Transverse colon (tissue), 4 donors: ENCODE results near the gene COQ8B.
"Not testable (repeated sequence)": the region's sequence is repeated elsewhere in the genome, so short reads cannot be mapped to it uniquely, and the experiment has no call there.

ENCODE experiments used
- POLR2AphosphoS5 ChIP-seq, 3 donors: sonication (generic); formaldehyde crosslinking; IDR thresholded peaks; one replicate each; pipeline ENCODE4 v1.6.1; 2016; ENCODE audit warnings: antibody characterized with exemption in 3 of 3
- TF ChIP-seq, protein P1 (sequence below), 5 experiments: fragments of 200-600 bp in 3 of 5; fragments of 450-650 bp in 2 of 5; sonication (generic) in 3 of 5; IDR thresholded peaks; 1 replicate in 2 of 5; 2 replicates in 3 of 5; pipeline ENCODE4 v1.5.1; 2016 to 2017; ENCODE audit warnings: antibody characterized with exemption in 5 of 5, inconsistent platforms in 3 of 5, mild to moderate bottlenecking in 2 of 5, moderate library complexity in 1 of 5

DNA sequence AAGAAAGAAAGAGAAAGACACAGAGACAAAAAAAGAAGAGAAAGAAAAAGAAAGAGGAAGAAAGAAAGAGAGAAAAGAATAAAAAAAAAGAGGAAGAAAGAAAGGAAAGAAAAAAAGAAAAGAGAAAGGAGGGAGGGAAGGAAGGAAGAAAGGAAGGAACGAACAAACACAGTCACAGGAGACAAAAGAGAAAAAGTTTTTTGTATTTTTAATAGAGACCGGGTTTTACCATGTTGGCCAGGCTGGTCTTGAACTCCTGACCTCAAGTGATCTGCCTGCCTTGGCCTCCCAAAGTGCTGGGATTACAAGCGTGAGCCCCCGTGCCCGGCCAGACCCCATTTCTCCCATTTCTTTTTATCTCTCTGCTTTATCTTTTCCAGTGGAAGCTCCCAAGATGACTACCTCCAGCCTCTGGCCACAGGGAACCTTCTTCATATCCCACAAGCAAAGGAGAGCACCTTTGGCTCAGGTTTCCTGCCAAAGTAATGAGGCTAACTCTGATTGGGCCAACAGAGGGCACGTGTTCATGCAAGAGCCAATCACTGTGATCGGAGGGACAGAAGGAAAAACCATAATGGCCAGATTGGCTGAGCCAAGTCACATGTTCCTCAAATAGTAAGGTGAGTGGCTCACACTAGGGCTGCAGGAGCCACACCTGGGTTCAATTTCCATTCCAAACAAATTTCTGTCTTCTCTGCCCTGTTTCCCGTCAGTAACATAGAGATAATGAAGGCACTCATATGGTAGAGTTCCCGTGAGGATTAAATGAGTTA is 66.6 kb downstream of the COQ8B start:
- TF ChIP-seq, protein P1, sequence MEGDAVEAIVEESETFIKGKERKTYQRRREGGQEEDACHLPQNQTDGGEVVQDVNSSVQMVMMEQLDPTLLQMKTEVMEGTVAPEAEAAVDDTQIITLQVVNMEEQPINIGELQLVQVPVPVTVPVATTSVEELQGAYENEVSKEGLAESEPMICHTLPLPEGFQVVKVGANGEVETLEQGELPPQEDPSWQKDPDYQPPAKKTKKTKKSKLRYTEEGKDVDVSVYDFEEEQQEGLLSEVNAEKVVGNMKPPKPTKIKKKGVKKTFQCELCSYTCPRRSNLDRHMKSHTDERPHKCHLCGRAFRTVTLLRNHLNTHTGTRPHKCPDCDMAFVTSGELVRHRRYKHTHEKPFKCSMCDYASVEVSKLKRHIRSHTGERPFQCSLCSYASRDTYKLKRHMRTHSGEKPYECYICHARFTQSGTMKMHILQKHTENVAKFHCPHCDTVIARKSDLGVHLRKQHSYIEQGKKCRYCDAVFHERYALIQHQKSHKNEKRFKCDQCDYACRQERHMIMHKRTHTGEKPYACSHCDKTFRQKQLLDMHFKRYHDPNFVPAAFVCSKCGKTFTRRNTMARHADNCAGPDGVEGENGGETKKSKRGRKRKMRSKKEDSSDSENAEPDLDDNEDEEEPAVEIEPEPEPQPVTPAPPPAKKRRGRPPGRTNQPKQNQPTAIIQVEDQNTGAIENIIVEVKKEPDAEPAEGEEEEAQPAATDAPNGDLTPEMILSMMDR (IDR thresholded peaks at IDR 0.05), result not testable (repeated sequence)
- TF ChIP-seq POLR2AphosphoS5 (IDR thresholded peaks at IDR 0.05), result not testable (repeated sequence)
